HFF-Myc (cell line): Measurements from ENCODE around the gene NCOA4.

Experiments
- DNase-seq: peaks from one replicate; pipeline ENCODE4 v3.0.0-alpha.2; 2011; ENCODE audit warnings: low read depth; ENCODE audit errors: extremely low read depth
- H3K4me3 ChIP-seq: replicated peaks from 2 replicates; pipeline ENCODE4 v1.5.1; 2011; ENCODE audit warnings: low read depth, mild to moderate bottlenecking, control low read depth, low read length
- TF ChIP-seq, protein P1 (sequence below): IDR thresholded peaks from 2 replicates; pipeline ENCODE4 v1.5.1; 2012; ENCODE audit warnings: mild to moderate bottlenecking, low read depth, low read length, control low read depth; ENCODE audit errors: missing control alignments

The NCOA4 gene

DNA sequence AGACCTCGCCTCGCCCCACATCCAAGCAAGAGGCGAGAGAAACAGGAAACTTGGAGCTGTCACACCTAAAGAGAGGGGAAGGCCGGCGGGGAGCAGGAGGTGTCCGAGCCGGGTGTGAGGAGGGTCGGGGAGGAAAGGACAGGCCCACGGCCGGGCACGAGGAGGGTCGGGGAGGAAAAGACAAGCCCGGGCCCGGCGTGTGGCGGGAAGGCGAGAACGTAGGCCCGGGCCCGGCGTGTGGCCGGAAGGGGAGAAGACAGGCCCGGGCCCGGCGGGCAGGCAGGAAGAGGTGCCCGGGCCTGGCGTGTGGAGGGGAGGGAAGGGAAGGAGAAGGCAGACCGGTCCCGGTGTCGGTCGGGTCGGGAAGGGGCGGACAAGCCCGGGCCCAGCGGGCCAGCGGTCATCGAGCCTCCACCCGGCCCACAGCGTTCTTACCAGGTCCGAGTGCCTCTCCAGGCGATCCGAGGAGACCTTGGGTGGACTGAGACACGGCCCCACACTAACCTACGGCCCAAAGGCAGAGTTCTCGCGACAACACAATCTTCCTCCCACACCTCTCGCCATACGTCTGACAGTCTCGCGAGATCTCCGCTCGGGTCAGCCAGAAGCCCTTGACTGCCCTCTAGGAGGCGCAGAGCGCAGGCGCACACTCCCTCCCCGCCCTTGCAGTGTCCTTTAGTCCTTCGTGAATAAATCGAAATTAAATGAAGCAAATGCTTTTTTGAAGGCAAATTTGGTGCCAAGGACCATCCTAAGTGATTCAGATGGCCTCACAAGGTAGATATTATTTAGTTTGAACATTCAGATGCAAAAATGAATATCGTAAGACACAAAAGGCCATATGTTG is at the start of gene NCOA4:
Gene NCOA4 (minus strand): TSS at position 533 of the 847 bp plus-strand sequence. CDS start 13,943 bp downstream, outside the sequence.
- peak; percentile 97 for DNase-seq
- peak within 1 kb of the TSS; percentile 94 for H3K4me3 ChIP-seq
- TF ChIP-seq, protein P1, sequence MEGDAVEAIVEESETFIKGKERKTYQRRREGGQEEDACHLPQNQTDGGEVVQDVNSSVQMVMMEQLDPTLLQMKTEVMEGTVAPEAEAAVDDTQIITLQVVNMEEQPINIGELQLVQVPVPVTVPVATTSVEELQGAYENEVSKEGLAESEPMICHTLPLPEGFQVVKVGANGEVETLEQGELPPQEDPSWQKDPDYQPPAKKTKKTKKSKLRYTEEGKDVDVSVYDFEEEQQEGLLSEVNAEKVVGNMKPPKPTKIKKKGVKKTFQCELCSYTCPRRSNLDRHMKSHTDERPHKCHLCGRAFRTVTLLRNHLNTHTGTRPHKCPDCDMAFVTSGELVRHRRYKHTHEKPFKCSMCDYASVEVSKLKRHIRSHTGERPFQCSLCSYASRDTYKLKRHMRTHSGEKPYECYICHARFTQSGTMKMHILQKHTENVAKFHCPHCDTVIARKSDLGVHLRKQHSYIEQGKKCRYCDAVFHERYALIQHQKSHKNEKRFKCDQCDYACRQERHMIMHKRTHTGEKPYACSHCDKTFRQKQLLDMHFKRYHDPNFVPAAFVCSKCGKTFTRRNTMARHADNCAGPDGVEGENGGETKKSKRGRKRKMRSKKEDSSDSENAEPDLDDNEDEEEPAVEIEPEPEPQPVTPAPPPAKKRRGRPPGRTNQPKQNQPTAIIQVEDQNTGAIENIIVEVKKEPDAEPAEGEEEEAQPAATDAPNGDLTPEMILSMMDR = peak; percentile 80

GRCh38 chr10:46079831-46080585 is 49.6 kb upstream of the NCOA4 start:
- TF ChIP-seq, protein P1 = no peak
- no peak overlapping the region for H3K4me3 ChIP-seq
- DNase-seq = no peak

DNA sequence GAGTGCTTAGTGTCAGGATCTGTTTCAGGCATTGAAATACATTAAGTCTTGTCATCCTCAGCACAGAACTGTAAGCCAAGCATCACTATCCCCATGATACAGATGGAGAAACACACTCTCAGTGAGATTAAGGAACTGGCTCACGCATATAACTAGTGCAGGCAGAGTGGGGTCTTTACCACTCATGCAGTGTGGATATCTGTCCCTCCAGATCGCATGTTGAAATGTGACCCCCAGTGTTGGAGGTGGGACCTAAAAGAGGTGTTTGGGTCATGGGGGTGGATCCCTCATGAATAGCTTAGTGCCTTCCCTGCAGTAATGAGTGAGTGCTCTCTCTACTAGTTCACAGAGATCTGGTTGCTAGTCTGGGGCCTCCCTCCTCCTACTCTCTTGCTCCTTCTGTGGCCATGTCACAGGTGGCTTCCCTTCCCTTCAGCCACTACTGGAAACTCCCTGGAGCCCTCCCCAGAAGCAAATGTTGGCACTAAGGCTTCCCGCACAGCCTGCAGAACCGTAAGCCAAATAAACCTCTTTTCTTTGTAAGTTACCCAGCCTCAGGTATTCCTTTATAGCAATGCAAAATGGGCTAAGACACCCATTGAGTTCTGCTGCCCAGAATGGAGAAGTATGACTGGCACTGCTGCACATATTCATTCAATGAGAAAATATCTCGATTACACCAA is 47.4 kb upstream of the NCOA4 start:
- no peak overlapping the region for H3K4me3 ChIP-seq
- TF ChIP-seq, protein P1 = no peak
- DNase-seq = no peak

DNA sequence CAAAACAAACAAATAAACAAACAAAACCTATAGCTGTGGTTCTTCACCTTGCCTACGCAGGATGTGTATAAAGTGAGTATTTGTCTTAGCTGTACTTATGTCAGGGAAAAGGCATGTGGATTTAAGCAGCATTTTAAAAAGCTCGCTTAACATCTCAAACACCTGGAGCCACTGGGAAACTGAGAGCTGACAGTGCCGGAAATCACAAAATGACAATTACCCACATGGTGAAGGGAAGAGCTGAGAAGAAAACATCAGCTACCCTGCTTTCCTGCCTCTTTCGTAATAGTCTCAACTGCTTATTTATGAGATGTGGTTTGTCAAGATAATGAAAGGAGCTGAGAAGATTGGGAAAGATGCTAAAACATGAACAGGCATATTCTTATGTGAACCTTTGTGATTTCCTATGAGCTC is 46.7 kb upstream of the NCOA4 start:
- TF ChIP-seq, protein P1 = no peak
- no peak overlapping the region for H3K4me3 ChIP-seq
- no peak for DNase-seq

DNA sequence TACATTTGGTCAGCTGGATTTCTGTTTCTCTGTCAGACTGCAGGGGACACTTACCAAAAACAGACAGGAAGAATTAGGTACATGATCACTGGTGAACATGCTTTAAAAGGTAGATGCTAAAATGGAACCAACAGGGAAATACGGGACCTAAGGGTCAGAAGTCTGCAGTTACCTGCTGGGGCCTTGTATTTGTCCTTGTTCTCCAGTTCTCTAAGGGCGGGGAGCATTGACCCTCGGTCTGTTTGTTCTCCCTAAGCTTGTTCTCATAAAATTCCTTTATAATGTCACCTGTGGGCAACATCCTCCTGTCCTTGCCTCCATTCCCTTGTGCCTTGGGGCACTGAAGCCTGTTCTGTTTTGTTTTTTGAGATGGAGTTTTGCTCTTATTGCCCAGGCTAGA is 45.4 kb upstream of the NCOA4 start:
- DNase-seq = no peak
- TF ChIP-seq, protein P1 = no peak
- no peak overlapping the region for H3K4me3 ChIP-seq

GRCh38 chr10:46074196-46074946 is 43.9 kb upstream of the NCOA4 start:
- DNase-seq = no peak
- TF ChIP-seq, protein P1 = no peak
- H3K4me3 ChIP-seq = no peak overlapping the region
